Embryonic facial prominence (tissue), 1 donor: ENCODE data around the gene CCNT1.
"Not testable (repeated sequence)": the region's sequence is repeated elsewhere in the genome, so short reads cannot be mapped to it uniquely, and the experiment has no call there.

Source experiments
- DNase-seq: peaks from one replicate; pipeline ENCODE4 v3.0.0-alpha.2; 2016; ENCODE audit errors: extremely low spot score

The CCNT1 gene

GRCh38 chr12:48691826-48692487, 24.6 kb downstream of the CCNT1 start:
- DNase-seq = no peak

GRCh38 chr12:48690990-48691389, 25.5 kb downstream of the CCNT1 start:
- no peak for DNase-seq

GRCh38 chr12:48690436-48690835, 26.1 kb downstream of the CCNT1 start:
- DNase-seq = no peak

- DNase-seq = no peak
Measured at GRCh38 chr12:48688836-48689235, 27.7 kb downstream of the CCNT1 start.

- DNase-seq = no peak
Measured at GRCh38 chr12:48687592-48687991, 28.9 kb downstream of the CCNT1 start.

GRCh38 chr12:48686615-48687334, 29.7 kb downstream of the CCNT1 start:
- DNase-seq = no peak

GRCh38 chr12:48686037-48686595, 30.4 kb downstream of the CCNT1 start:
- DNase-seq = no peak

- no peak for DNase-seq
Measured at GRCh38 chr12:48683534-48683933, 33.0 kb downstream of the CCNT1 start.

GRCh38 chr12:48682927-48683326, 33.6 kb downstream of the CCNT1 start:
- no peak for DNase-seq

GRCh38 chr12:48682533-48682905, 34.0 kb downstream of the CCNT1 start:
- not testable (repeated sequence) for DNase-seq

GRCh38 chr12:48681710-48682532, 34.6 kb downstream of the CCNT1 start, which contains the start of gene KANSL2:
Gene KANSL2, minus strand, starts transcription at chr12:48682238. Its CDS starts 606 bp downstream, at chr12:48681632.
- peak; percentile 98 for DNase-seq

GRCh38 chr12:48681399-48681709, 35.2 kb downstream of the CCNT1 start:
- DNase-seq = no peak

- no peak for DNase-seq
Measured at GRCh38 chr12:48680861-48681260, 35.6 kb downstream of the CCNT1 start.

- DNase-seq = no peak
Measured at GRCh38 chr12:48678551-48679185, 37.8 kb downstream of the CCNT1 start.

GRCh38 chr12:48671231-48671856, 45.2 kb downstream of the CCNT1 start:
- DNase-seq = no peak

- no peak for DNase-seq
Measured at GRCh38 chr12:48668996-48669395, 47.5 kb downstream of the CCNT1 start.

GRCh38 chr12:48659863-48660262, 56.6 kb downstream of the CCNT1 start:
- DNase-seq = no peak

GRCh38 chr12:48651681-48652080, 64.8 kb downstream of the CCNT1 start:
- DNase-seq = no peak

- DNase-seq = not testable (repeated sequence)
Measured at GRCh38 chr12:48645354-48645753, 71.2 kb downstream of the CCNT1 start.

- no peak for DNase-seq
Measured at GRCh38 chr12:48643011-48643410, 73.5 kb downstream of the CCNT1 start.
